ENCODE results near the gene IBA57. TPM values are rescaled to one million over a fixed set of nuclear protein-coding genes. Genes with fewer than 3 reads are reported as not detected.
A peak's percentile ranks its signal among the peaks of the same experiment; 100 is the strongest.

The IBA57 gene
- total and polyA plus RNA-seq, 4 donors = 2.8 to 21.4 (median 6.9) TPM

DNA sequence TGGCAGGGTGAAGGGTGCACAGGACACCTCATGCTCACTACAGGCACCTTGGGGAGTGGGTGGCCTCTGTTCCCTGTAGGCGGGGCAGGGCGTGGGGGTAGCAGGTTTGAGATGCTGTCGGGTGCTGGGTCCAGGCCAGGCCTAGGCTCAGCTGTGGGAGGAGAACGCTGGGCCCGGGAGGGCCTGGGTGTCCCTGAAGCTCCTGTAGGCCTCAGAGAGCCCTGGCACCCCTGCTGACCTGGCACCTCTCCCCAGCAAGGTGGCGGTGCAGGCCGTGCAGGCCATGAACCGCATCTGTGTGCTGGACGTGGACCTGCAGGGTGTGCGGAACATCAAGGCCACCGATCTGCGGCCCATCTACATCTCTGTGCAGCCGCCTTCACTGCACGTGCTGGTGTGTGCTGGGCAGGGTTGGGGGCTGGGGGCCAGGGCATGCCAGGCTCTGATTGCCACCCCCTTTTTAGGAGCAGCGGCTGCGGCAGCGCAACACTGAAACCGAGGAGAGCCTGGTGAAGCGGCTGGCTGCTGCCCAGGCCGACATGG is 18.4 kb upstream of the IBA57 start:
- no peaks in the 10 kb centered on the region for H3K9me3 ChIP-seq (ENCODE audit: control insufficient read depth in 4 of 4, insufficient read depth in 3 of 4, low read length in 3 of 4)
- no peak for ATAC-seq (ENCODE audit: insufficient read depth, low FRiP score)
- H3K27me3 ChIP-seq (ENCODE audit: control insufficient read depth in 3 of 3, insufficient read depth in 3 of 3, low read length in 2 of 3) = no peaks in the 10 kb centered on the region
- peaks cover 0 to 55% (median 1%) of the 10 kb centered on the region in 4 donors for H3K36me3 ChIP-seq (ENCODE audit: control insufficient read depth in 4 of 4, insufficient read depth in 4 of 4, low read length in 4 of 4)
- DNase-seq = no peak
- WGBS, 2 donors = 92 to 96% methylated on average over 19 to 20 of the region's 20 CpGs
- peaks cover 8 to 55% (median 30%) of the 10 kb centered on the region in 5 donors for H3K4me1 ChIP-seq (ENCODE audit: control insufficient read depth in 5 of 5, insufficient read depth in 5 of 5, low read length in 5 of 5)
- H3K9ac ChIP-seq (ENCODE audit: insufficient read depth in 1 of 2, low read length in 2 of 2) = no peak overlapping the region
- no peak for TF ChIP-seq CTCF (IDR thresholded peaks at IDR 0.05; ENCODE audit: control extremely low read depth, extremely low read depth)
- peak overlapping the region in 1 of 2 donors; percentile 22 for H3K27ac ChIP-seq (ENCODE audit: low read depth in 1 of 2, low read length in 1 of 2)
- H3K4me3 ChIP-seq = no peak overlapping the region

GRCh38 chr1:228147768-228148167 is 17.8 kb upstream of the IBA57 start:
- TF ChIP-seq CTCF (IDR thresholded peaks at IDR 0.05; ENCODE audit: control extremely low read depth, extremely low read depth) = no peak
- peak overlapping the region; percentile 21 to 84 for H3K27ac ChIP-seq (ENCODE audit: low read depth in 1 of 2, low read length in 1 of 2)
- H3K9ac ChIP-seq (ENCODE audit: insufficient read depth in 1 of 2, low read length in 2 of 2) = no peak overlapping the region
- DNase-seq (no peak), ATAC-seq (ENCODE audit: insufficient read depth, low FRiP score) (no peak)
- peaks cover 0 to 51% (median 1%) of the 10 kb centered on the region in 4 donors for H3K36me3 ChIP-seq (ENCODE audit: control insufficient read depth in 4 of 4, insufficient read depth in 4 of 4, low read length in 4 of 4)
- no peak overlapping the region for H3K4me3 ChIP-seq
- H3K4me1 ChIP-seq (ENCODE audit: control insufficient read depth in 5 of 5, insufficient read depth in 5 of 5, low read length in 5 of 5) = peaks cover 8 to 52% (median 30%) of the 10 kb centered on the region in 5 donors
- no peaks in the 10 kb centered on the region for H3K9me3 ChIP-seq (ENCODE audit: control insufficient read depth in 4 of 4, insufficient read depth in 3 of 4, low read length in 3 of 4)
- 91 to 94% methylated on average over 4 of the region's 4 CpGs for WGBS, 2 donors
- H3K27me3 ChIP-seq (ENCODE audit: control insufficient read depth in 3 of 3, insufficient read depth in 3 of 3, low read length in 2 of 3) = no peaks in the 10 kb centered on the region

DNA sequence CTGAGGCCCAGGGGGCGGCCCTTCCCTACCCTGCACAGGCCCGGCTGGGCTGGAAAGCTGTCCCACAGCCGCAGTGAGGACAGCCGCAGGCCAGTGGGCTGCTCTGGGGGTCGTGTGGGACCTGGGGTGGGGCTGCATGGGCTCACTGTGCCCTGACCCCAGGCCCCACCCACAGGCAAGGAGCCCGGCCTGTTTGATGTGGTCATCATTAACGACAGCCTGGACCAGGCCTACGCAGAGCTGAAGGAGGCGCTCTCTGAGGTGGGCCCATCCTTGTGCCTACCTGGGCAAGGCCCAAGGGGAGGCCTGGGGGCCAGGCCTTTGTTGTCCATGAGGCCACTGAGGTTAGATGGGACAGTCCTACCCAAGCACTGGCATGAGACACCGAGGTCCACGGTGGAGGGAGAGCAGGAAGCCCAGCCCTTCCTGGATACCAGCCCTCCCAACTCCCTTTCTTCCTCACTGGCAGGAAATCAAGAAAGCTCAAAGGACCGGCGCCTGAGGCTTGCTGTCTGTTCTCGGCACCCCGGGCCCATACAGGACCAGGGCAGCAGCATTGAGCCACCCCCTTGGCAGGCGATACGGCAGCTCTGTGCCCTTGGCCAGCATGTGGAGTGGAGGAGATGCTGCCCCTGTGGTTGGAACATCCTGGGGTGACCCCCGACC is 17.3 kb upstream of the IBA57 start:
- 60 to 68% methylated on average over 16 to 18 of the region's 18 CpGs for WGBS, 2 donors
- DNase-seq (peak; percentile 42 to 67 (median 55)), ATAC-seq (ENCODE audit: insufficient read depth, low FRiP score) (no peak)
- no peak overlapping the region for H3K4me3 ChIP-seq
- no peak overlapping the region for H3K9ac ChIP-seq (ENCODE audit: insufficient read depth in 1 of 2, low read length in 2 of 2)
- peak overlapping the region; percentile 24 to 84 for H3K27ac ChIP-seq (ENCODE audit: low read depth in 1 of 2, low read length in 1 of 2)
- H3K4me1 ChIP-seq (ENCODE audit: control insufficient read depth in 5 of 5, insufficient read depth in 5 of 5, low read length in 5 of 5) = peaks cover 8 to 48% (median 30%) of the 10 kb centered on the region in 5 donors
- H3K36me3 ChIP-seq (ENCODE audit: control insufficient read depth in 4 of 4, insufficient read depth in 4 of 4, low read length in 4 of 4) = peaks cover 0 to 51% (median 1%) of the 10 kb centered on the region in 4 donors
- H3K9me3 ChIP-seq (ENCODE audit: control insufficient read depth in 4 of 4, insufficient read depth in 3 of 4, low read length in 3 of 4) = no peaks in the 10 kb centered on the region
- TF ChIP-seq CTCF (IDR thresholded peaks at IDR 0.05; ENCODE audit: control extremely low read depth, extremely low read depth) = no peak
- H3K27me3 ChIP-seq (ENCODE audit: control insufficient read depth in 3 of 3, insufficient read depth in 3 of 3, low read length in 2 of 3) = no peaks in the 10 kb centered on the region

All from lung (tissue), 12 donors.